GM19025 (cell line): ENCODE data around the gene UPK3B.
"Not testable (repeated sequence)": the region's sequence is repeated elsewhere in the genome, so short reads cannot be mapped to it uniquely, and the experiment has no call there.

Experiments
- ATAC-seq: cut with Tn5 transposase; IDR thresholded peaks from one replicate; pipeline ENCODE4 v1.9.1; 2021; ENCODE audit warnings: mild to moderate bottlenecking, low read depth, moderate library complexity; ENCODE audit not compliant: unreplicated experiment

Gene UPK3B

DNA sequence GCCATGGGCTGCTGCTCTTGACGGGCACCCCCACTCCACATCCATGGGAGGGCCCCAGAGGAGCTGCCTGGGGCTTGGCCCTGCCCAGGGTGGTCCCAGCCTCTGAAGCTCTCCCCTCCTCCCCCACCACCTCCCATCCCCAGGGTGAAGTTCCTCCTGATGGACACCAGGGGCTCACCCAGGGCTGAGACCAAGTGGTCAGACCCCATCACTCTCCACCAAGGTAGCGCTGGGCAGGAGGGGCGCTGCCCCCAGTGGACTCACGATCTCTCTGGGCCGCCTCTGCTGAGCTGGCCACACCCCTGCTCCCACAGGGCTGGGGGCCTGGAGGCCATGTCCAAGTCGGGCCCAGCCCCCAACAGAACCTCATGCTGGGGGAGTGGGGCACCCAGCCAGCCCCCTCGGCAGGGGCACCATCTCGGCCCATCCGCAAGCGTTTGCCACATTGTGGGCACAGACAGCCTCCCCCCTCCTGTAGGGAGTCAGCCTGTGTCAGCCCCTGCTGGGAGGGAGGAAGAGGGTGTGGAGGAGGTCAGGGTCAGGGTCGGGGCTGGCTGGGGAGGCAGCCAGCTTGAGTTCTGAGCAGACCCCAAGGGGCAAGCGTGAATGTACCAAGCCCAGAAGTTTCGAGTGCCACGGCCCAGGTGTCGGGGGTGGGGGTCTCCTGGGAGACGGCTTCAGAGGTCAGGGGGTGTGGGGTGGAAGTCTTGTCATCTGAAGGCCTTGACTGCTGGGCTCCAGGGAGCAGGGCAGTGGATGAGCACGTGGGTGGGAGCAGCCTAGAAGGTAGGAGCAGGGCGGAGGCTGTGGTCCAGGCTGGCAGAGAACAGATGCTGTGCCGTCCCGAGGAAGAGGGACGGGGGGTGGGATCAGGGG is 2.8 kb downstream of the UPK3B start:
- no peak for ATAC-seq

GRCh38 chr7:76513817-76514799 is 3.8 kb downstream of the UPK3B start:
- ATAC-seq, result no peak

GRCh38 chr7:76514926-76515771 is 4.8 kb downstream of the UPK3B start:
- ATAC-seq, result no peak

DNA sequence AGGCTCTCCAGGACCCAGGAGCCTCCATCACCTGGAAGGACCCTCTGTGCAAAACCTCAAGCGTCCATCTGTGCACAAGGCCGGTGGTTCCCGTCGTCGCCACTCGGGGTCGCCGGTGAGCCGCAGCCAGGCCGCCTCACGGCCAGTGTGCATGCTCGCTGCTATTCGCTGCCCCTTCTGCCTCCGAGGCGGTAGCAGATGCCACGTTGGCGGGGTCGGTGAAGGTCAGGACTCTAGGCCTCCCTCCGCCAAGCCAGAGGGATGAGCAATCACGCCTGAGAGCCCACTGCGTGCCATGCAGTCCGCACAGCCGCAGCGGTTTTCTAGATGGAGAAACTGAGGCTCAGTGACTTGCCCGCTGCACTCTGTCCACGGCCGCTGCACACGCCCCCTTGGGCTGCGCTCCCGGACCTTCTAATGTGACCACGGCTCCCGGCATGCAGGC is 5.7 kb downstream of the UPK3B start:
- no peak for ATAC-seq

DNA sequence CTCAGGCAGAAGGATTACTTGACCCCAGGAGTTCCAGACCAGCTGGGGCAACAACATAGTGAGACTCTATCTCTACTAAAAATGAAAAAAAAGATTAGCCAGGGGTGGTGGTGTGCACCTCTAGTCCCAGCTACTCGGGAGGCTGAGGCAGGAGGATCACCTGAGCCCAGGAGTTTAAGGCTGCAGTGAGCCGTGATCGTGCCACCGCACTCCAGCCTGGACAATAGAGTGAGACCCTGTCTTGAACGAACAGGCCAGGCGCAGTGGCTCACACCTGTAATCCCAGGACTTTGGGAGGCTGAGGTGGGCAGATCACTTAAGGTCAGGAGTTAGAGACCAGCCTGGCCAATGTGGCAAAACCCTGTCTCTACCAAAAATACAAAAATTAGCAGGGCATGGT is 6.6 kb downstream of the UPK3B start:
- ATAC-seq, result not testable (repeated sequence)

DNA sequence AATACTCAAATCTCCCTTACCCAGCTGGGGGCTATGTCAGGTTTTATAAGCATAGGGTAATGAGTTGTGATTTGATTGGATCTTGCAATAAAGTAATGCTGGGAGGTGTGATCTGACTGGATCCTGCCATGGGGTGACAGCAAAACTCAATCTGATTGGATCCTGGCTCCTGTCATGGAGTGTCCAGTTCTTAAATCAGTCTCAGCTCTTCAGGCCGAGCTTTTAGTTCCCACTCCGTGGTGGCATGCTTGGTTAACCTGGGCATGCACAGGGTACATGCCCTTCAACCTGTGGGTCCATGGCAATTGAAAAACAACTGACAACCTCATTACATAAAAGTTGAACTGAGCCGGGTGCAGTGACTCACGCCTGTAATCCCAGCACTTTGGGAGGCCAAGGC is 15.8 kb downstream of the UPK3B start:
- ATAC-seq, result not testable (repeated sequence)

DNA sequence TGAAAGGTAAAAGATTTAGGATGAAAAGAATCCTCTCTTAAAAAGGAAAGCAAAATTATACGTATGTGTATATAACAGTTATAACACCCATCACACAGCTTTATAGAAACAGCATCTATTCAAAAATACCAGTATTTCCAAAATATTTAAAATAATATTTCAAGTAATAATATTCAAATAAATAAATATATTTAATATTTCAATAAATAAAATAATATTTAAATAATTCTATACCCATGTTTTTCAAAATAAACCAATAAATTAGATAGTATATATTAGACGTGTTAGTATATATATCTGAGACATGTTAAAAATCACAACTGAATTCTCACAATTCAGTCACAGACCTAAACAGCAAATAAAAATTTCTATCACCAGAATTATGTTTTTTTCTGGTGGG is 21.3 kb downstream of the UPK3B start:
- ATAC-seq, result not testable (repeated sequence)

GRCh38 chr7:76543197-76543596 is 32.8 kb downstream of the UPK3B start, which contains the start of gene SPDYE16:
Gene SPDYE16, minus strand, starts transcription at chr7:76543297. Its CDS starts 1,838 bp downstream, at chr7:76541459.
- ATAC-seq, result not testable (repeated sequence)

- ATAC-seq, result peak; percentile 100
These were observed 38.9 kb downstream of the UPK3B start for GRCh38 chr7:76549025-76549854.

GRCh38 chr7:76549855-76550248 is 39.5 kb downstream of the UPK3B start:
- ATAC-seq, result not testable (repeated sequence)

- ATAC-seq, result not testable (repeated sequence)
These were observed 41.6 kb downstream of the UPK3B start for GRCh38 chr7:76551992-76552391.

GRCh38 chr7:76559685-76560084 is 49.3 kb downstream of the UPK3B start:
- not testable (repeated sequence) for ATAC-seq

DNA sequence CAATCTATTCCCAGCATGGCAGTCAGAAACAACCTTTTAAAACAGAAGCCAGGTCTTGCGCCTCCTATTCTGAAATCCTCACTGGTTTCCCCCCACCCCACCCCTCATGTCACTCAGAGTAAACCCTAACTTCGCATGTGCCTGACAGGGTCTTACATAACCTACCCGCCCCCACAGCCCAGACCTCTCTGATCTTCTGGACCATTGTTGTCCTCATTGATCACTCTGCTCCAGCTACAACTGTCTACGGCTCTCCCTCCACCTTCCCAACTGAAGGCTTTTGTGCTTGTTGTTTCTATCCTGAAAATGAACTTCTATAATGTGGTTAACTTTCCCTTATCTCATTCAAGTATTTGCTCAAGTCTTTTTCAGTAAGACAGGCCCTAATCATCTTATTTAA is 49.8 kb downstream of the UPK3B start:
- ATAC-seq, result not testable (repeated sequence)

DNA sequence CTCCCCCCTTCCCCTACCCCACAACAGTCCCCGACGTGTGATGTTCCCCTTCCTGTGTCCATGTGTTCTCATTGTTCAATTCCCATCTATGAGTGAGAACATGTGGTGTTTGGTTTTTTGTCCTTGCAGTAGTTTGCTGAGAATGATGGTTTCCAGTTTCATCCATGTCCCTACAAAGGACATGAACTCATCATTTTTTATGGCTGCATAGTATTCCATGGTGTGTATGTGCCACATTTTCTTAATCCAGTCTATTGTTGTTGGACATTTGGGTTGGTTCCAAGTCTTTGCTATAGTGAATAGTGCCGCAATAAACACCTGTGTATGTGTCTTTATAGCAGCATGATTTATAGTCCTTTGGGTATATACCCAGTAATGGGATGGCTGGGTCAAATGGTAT is 51.0 kb downstream of the UPK3B start:
- not testable (repeated sequence) for ATAC-seq

- ATAC-seq, result not testable (repeated sequence)
These were observed 54.6 kb downstream of the UPK3B start for GRCh38 chr7:76565001-76565400.
